NK-92 treated with Interleukin-12 subunit alpha and Interleukin-12 subunit beta, amount 100 ng/mL, for 24 hours (cell line): ENCODE results near the gene CUL4A.
"Not testable (repeated sequence)": the region's sequence is repeated elsewhere in the genome, so short reads cannot be mapped to it uniquely, and the experiment has no call there.

Experiments used
- DNase-seq: peaks from one replicate; lab custom pipeline; 2025; lab: John Stamatoyannopoulos, UW

The CUL4A gene

GRCh38 chr13:113292021-113292862, 82.8 kb downstream of the CUL4A start:
- no peak for DNase-seq

GRCh38 chr13:113293686-113294085, 84.3 kb downstream of the CUL4A start:
- no peak for DNase-seq

GRCh38 chr13:113295776-113296175, 86.4 kb downstream of the CUL4A start:
- DNase-seq, result no peak

GRCh38 chr13:113296823-113297369, 87.5 kb downstream of the CUL4A start, which contains the start of gene LAMP1:
LAMP1 (plus strand) TSS chr13:113297239; CDS start chr13:113297435, 196 bp downstream.
- peak; percentile 95 for DNase-seq

GRCh38 chr13:113297370-113298042, 88.1 kb downstream of the CUL4A start:
- DNase-seq, result no peak

- DNase-seq, result no peak
Measured at GRCh38 chr13:113298043-113298945, 88.9 kb downstream of the CUL4A start.

GRCh38 chr13:113299951-113300350, 90.5 kb downstream of the CUL4A start:
- DNase-seq, result no peak

- no peak for DNase-seq
Measured at GRCh38 chr13:113302986-113303385, 93.6 kb downstream of the CUL4A start.

- DNase-seq, result no peak
Measured at GRCh38 chr13:113304121-113304520, 94.7 kb downstream of the CUL4A start.

GRCh38 chr13:113305208-113305607, 95.8 kb downstream of the CUL4A start:
- no peak for DNase-seq

GRCh38 chr13:113307491-113307890, 98.1 kb downstream of the CUL4A start:
- no peak for DNase-seq

GRCh38 chr13:113309473-113309872, 100.1 kb downstream of the CUL4A start:
- DNase-seq, result no peak

- DNase-seq, result not testable (repeated sequence)
Measured at GRCh38 chr13:113314112-113314511, 104.7 kb downstream of the CUL4A start.

GRCh38 chr13:113314895-113315470, 105.6 kb downstream of the CUL4A start:
- not testable (repeated sequence) for DNase-seq

- DNase-seq, result no peak
Measured at GRCh38 chr13:113315992-113316391, 106.6 kb downstream of the CUL4A start.
